ENCODE data around the gene UST.

UST gene

DNA sequence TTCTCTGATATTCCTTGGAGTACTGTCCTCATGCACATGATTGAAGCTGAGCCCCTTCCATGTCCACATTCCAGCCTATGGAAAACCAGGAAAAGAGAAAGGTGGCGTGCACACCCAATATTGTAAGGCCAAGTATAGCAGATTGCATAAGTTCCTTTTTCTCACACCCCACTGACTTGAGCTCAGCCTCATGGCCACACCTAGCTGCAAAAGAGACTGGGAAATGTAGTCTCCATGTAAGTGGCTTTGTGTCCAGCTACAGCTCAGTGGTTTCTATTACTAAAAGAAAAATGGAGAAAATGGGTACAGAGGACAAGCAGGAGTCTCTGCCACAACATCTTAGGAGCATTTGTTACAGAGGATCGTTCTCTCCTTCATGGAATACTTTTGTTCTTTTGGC, 10.8 kb upstream of the UST start:
- DNase-seq (ENCODE audit: extremely low read depth, low read depth): no peak
- TF ChIP-seq, protein P1, sequence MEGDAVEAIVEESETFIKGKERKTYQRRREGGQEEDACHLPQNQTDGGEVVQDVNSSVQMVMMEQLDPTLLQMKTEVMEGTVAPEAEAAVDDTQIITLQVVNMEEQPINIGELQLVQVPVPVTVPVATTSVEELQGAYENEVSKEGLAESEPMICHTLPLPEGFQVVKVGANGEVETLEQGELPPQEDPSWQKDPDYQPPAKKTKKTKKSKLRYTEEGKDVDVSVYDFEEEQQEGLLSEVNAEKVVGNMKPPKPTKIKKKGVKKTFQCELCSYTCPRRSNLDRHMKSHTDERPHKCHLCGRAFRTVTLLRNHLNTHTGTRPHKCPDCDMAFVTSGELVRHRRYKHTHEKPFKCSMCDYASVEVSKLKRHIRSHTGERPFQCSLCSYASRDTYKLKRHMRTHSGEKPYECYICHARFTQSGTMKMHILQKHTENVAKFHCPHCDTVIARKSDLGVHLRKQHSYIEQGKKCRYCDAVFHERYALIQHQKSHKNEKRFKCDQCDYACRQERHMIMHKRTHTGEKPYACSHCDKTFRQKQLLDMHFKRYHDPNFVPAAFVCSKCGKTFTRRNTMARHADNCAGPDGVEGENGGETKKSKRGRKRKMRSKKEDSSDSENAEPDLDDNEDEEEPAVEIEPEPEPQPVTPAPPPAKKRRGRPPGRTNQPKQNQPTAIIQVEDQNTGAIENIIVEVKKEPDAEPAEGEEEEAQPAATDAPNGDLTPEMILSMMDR (IDR thresholded peaks at IDR 0.05; ENCODE audit: low read depth, low read length): no peak

GRCh38 chr6:148736774-148737412, 9.9 kb upstream of the UST start:
- DNase-seq (ENCODE audit: extremely low read depth, low read depth): no peak
- TF ChIP-seq, protein P1 (IDR thresholded peaks at IDR 0.05; ENCODE audit: low read depth, low read length): no peak

DNA sequence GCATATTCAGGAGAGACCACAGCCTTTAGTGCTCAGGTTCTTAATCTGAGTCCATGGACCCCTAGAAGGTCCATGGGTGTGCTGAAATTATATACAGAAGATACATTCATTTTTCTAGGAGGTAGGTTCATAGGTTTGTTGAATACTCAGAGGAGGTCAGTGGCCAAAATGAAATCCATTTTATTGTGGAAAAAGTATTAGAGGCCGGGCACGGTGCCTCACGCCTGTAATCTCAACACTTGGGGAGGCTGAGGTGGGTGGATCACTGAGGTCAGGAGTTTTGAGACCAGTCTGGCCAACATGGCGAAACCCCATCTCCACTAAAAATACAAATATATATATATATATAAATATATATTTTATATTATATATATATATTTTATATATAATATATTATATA, 9.0 kb upstream of the UST start:
- no peak for DNase-seq (ENCODE audit: extremely low read depth, low read depth)
- TF ChIP-seq, protein P1 (IDR thresholded peaks at IDR 0.05; ENCODE audit: low read depth, low read length): no peak

DNA sequence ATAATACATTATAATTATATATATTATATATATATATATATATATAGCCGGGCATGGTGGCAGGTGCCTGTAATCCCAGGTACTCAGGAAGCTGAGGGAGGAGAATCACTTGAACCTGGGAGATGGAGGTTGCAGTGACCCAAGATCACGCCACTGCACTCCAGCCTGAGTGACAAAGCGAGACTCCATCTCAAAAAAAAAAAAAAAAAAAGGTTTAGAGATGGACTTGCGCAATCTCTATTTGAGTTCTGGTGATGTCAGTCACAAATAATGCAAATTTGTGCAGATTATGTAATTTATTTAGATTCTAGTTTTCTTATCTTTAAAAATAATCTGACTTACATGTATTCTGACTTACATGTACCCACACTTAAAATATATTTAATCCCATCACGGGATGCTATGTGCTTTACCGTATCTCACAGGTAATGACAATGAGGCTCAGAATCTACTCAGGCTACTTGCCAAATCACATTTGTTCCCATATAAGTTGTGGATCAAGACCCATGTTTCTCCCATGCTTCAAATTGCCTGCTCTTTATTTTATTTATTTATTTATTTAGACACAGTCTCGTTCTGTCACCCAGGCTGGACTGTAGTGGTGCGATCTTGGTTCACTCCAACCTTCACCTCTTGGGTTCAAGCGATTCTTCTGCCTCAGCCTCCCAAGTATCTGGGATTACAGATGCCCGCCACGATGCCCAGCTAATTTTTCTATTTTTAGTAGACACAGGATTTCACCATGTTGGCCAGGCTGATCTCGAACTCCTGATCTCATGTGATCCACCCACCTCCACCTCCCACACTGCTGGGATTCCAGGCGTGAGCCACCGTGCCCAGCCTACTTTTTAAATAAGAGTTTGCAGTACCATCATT, 7.6 kb upstream of the UST start:
- TF ChIP-seq, protein P1 (IDR thresholded peaks at IDR 0.05; ENCODE audit: low read depth, low read length): no peak
- no peak for DNase-seq (ENCODE audit: extremely low read depth, low read depth)

DNA sequence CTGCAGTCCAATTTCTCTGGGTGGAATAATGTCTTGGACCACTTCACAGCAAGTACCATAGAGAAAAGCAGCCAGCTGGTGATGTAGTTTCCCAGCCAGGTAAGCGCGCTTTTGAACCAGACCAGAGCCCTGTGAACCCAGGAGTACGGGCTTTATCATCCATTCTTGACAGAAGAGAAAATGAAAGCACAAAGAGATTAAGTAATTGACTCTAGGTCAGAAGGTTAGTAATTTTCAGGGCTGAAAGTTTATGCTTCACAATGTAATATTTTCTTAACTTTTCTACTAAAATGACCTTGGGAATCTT, 7.1 kb upstream of the UST start:
- no peak for DNase-seq (ENCODE audit: extremely low read depth, low read depth)
- TF ChIP-seq, protein P1 (IDR thresholded peaks at IDR 0.05; ENCODE audit: low read depth, low read length): no peak

DNA sequence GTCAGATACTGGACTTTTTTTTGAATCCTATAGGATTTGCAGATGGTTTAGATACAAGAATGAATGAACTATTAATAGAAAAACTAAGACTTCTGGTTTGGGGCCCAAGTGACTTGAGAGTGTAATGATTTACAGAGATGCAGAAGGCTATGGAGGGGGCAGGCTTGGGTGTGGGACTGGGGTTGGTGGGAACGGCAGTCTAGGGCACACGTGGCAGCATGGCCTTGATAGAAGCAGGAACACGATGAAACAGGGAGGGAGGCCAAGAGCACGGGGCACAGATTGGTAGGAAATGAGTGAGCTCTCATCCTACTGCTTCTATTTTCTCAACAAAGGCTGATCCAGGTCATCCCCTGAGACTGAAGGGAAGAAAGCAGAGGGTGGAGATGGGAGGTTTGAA, 3.4 kb upstream of the UST start:
- TF ChIP-seq, protein P1 (IDR thresholded peaks at IDR 0.05; ENCODE audit: low read depth, low read length): no peak
- no peak for DNase-seq (ENCODE audit: extremely low read depth, low read depth)

DNA sequence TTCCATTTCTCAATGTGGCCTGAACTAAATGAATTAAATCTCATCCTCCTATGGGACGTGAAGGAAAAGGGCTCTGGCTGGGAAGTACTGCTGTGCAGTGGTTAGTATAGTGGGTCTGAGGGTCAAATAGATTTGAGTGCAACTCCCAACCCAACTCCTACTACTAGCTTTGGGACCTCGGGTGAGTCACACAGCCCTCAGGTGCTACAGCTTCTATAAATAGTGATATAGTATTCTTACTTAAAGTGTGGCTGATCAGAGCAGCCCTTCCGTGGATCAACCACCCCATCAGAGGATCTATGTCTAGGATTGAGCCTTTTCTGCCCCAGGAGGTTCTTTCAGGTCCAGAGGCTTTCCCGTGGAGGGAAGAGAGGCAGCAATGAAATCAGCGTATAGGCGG, 904 bp upstream of the UST start:
- DNase-seq (ENCODE audit: extremely low read depth, low read depth): no peak
- TF ChIP-seq, protein P1 (IDR thresholded peaks at IDR 0.05; ENCODE audit: low read depth, low read length): no peak
